Activated T-cell treated with anti-CD3 and anti-CD28 coated beads for 24 hours (primary cell): ENCODE data around the gene HNMT.
"Not testable (repeated sequence)": the region's sequence is repeated elsewhere in the genome, so short reads cannot be mapped to it uniquely, and the experiment has no call there.

ENCODE experiments used
- DNase-seq: peaks from one replicate; pipeline ENCODE4 v3.0.0-alpha.2; 2020; ENCODE audit warnings: low read depth

HNMT gene

DNA sequence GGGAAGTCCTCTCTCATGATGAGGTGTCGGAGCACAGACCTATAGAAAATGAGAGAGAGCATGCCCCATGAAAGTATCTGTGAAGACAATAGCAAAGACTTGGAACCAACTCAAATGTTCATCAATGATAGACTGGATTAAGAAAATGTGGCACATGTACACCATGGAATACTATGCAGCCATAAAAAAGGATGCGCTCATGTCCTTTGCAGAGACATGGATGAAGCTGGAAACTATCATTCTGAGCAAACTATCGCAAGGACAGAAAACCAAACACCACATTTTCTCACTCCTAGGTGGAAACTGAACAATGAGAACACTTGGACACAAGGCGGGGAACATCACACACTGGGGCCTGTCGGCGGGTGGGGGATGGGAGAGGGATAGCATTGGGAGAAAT lies 79.3 kb downstream of the HNMT start:
- not testable (repeated sequence) for DNase-seq

- DNase-seq = no peak
Measured at GRCh38 chr2:138058427-138058826, 94.2 kb downstream of the HNMT start.

GRCh38 chr2:138059487-138060300 lies 95.4 kb downstream of the HNMT start:
- DNase-seq = no peak

GRCh38 chr2:138060301-138060635 lies 96.0 kb downstream of the HNMT start:
- no peak for DNase-seq

DNA sequence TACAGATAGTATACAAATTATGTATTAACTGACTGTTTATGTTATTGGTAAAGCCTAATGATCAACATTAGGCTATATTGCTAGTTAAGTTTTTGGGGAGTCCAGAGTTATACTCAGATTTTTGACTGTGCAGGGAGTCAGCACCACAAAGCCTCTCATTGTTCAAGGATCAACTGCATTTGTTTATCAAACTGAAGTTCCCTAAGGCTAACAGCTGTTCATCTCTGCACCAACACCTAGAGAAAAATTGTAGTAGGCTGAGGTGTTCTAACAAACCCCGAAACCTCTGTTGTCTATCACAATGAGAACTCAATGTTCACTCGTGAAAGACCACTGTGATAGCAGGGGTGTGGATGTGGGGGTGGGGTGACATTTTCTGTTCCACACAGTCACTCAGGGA lies 97.7 kb downstream of the HNMT start:
- DNase-seq = no peak

- no peak for DNase-seq
Measured at GRCh38 chr2:138063181-138063580, 98.9 kb downstream of the HNMT start.
